H1 (cell line): ENCODE results near the gene TMEM221. TPM values are rescaled to one million over a fixed set of nuclear protein-coding genes. Genes with fewer than 3 reads are reported as not detected.

Experiments used
- CTBP2 ChIP-seq: IDR thresholded peaks from 2 replicates; pipeline ENCODE4 v1.7.0; 2011; ENCODE audit warnings: borderline replicate concordance, mild to moderate bottlenecking, moderate library complexity, mixed read lengths, low read length; ENCODE audit not compliant: insufficient read depth, insufficient read length
- JUN ChIP-seq: IDR thresholded peaks from 2 replicates; pipeline ENCODE4 v1.6.1; 2011; ENCODE audit warnings: low read depth, mild to moderate bottlenecking, improper control_type of control experiment, low read length
- KDM4A ChIP-seq: IDR thresholded peaks from one replicate; pipeline ENCODE4 v1.7.1; 2012; ENCODE audit warnings: low read depth, mild to moderate bottlenecking, moderate library complexity, low read length, inconsistent platforms; ENCODE audit not compliant: severe bottlenecking
- SIRT6 ChIP-seq: IDR thresholded peaks from one replicate; pipeline ENCODE4 v1.7.1; 2012; ENCODE audit warnings: low read length, inconsistent platforms
- polyA plus RNA-seq, 7 experiments: library from polyadenylated mRNA; depleted of rRNA in 3 of 7; stranded (reverse) in 5 of 7; unstranded in 2 of 7; fragments of >200 nt in 5 of 7; fragments of 200-250 nt in 2 of 7; gene quantifications; 1 replicate in 5 of 7; 2 replicates in 1 of 7; 4 replicates in 1 of 7; pipeline versions ENCODE4 v1.2.1 to v1.2.3, GENCODE V29; 2011 to 2013; ENCODE audit warnings: missing spikeins in 2 of 7, mixed read lengths in 2 of 7
- total RNA-seq: library from RNA; stranded (reverse); fragmentation: NEBNext Ultra II Directional; extraction: Animal tissue kit (Norgen Biotek cat#: 25700); gene quantifications from 2 replicates; pipeline ENCODE4 v1.2.1, GENCODE V29; 2021
- TF ChIP-seq, protein P1 (sequence below), 3 experiments: IDR thresholded peaks; 1 replicate in 2 of 3; 2 replicates in 1 of 3; pipeline versions ENCODE4 v1.5.1 to v1.6.1; 2011; ENCODE audit warnings: low read length in 3 of 3, mild to moderate bottlenecking in 3 of 3, inconsistent platforms in 2 of 3, low read depth in 1 of 3, moderate library complexity in 1 of 3; ENCODE audit not compliant: insufficient read depth in 1 of 3; ENCODE audit errors: control extremely low read depth in 1 of 3
- TF ChIP-seq, protein P2 (sequence below): fragments of 300-600 bp; sonication (generic); IDR thresholded peaks from 2 replicates; pipeline ENCODE4 v1.7.1; 2012; ENCODE audit warnings: low read length, moderate library complexity, mild to moderate bottlenecking, inconsistent platforms; ENCODE audit not compliant: insufficient replicate concordance

Gene TMEM221
- total and polyA plus RNA-seq, 2 of the 8 experiments (the other 6 are each of a cell fraction or from before 2014, with no cell fraction given) = 1.4 to 2.0 TPM

DNA sequence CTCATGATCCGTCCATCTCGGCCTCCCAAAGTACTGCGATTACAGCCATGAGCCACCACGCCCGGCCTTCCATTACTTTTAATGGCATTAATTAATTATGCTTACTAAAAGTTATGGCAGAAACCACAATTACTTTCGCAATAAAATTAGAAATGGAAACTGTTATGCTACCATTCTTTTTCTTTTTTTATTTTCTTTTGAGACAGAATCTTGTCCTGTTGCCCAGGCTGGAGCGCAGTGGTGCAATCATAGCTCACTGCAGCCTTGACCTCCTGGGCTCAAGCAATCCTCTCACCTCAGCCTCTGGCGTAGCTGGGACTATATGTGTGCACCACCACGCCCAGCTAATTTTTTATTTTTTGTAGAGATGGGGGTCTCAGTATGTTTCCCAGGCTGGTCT lies 38.5 kb downstream of the TMEM221 start (continued):
- TF ChIP-seq, protein P1, sequence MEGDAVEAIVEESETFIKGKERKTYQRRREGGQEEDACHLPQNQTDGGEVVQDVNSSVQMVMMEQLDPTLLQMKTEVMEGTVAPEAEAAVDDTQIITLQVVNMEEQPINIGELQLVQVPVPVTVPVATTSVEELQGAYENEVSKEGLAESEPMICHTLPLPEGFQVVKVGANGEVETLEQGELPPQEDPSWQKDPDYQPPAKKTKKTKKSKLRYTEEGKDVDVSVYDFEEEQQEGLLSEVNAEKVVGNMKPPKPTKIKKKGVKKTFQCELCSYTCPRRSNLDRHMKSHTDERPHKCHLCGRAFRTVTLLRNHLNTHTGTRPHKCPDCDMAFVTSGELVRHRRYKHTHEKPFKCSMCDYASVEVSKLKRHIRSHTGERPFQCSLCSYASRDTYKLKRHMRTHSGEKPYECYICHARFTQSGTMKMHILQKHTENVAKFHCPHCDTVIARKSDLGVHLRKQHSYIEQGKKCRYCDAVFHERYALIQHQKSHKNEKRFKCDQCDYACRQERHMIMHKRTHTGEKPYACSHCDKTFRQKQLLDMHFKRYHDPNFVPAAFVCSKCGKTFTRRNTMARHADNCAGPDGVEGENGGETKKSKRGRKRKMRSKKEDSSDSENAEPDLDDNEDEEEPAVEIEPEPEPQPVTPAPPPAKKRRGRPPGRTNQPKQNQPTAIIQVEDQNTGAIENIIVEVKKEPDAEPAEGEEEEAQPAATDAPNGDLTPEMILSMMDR (IDR thresholded peaks at IDR 0.05; ENCODE audit: control extremely low read depth in 1 of 3, insufficient read depth in 1 of 3, low read depth in 1 of 3, low read length in 3 of 3) = no peak
- TF ChIP-seq SIRT6 (no peak), JUN (no peak), KDM4A (no peak), CTBP2 (no peak)
- TF ChIP-seq, protein P2, sequence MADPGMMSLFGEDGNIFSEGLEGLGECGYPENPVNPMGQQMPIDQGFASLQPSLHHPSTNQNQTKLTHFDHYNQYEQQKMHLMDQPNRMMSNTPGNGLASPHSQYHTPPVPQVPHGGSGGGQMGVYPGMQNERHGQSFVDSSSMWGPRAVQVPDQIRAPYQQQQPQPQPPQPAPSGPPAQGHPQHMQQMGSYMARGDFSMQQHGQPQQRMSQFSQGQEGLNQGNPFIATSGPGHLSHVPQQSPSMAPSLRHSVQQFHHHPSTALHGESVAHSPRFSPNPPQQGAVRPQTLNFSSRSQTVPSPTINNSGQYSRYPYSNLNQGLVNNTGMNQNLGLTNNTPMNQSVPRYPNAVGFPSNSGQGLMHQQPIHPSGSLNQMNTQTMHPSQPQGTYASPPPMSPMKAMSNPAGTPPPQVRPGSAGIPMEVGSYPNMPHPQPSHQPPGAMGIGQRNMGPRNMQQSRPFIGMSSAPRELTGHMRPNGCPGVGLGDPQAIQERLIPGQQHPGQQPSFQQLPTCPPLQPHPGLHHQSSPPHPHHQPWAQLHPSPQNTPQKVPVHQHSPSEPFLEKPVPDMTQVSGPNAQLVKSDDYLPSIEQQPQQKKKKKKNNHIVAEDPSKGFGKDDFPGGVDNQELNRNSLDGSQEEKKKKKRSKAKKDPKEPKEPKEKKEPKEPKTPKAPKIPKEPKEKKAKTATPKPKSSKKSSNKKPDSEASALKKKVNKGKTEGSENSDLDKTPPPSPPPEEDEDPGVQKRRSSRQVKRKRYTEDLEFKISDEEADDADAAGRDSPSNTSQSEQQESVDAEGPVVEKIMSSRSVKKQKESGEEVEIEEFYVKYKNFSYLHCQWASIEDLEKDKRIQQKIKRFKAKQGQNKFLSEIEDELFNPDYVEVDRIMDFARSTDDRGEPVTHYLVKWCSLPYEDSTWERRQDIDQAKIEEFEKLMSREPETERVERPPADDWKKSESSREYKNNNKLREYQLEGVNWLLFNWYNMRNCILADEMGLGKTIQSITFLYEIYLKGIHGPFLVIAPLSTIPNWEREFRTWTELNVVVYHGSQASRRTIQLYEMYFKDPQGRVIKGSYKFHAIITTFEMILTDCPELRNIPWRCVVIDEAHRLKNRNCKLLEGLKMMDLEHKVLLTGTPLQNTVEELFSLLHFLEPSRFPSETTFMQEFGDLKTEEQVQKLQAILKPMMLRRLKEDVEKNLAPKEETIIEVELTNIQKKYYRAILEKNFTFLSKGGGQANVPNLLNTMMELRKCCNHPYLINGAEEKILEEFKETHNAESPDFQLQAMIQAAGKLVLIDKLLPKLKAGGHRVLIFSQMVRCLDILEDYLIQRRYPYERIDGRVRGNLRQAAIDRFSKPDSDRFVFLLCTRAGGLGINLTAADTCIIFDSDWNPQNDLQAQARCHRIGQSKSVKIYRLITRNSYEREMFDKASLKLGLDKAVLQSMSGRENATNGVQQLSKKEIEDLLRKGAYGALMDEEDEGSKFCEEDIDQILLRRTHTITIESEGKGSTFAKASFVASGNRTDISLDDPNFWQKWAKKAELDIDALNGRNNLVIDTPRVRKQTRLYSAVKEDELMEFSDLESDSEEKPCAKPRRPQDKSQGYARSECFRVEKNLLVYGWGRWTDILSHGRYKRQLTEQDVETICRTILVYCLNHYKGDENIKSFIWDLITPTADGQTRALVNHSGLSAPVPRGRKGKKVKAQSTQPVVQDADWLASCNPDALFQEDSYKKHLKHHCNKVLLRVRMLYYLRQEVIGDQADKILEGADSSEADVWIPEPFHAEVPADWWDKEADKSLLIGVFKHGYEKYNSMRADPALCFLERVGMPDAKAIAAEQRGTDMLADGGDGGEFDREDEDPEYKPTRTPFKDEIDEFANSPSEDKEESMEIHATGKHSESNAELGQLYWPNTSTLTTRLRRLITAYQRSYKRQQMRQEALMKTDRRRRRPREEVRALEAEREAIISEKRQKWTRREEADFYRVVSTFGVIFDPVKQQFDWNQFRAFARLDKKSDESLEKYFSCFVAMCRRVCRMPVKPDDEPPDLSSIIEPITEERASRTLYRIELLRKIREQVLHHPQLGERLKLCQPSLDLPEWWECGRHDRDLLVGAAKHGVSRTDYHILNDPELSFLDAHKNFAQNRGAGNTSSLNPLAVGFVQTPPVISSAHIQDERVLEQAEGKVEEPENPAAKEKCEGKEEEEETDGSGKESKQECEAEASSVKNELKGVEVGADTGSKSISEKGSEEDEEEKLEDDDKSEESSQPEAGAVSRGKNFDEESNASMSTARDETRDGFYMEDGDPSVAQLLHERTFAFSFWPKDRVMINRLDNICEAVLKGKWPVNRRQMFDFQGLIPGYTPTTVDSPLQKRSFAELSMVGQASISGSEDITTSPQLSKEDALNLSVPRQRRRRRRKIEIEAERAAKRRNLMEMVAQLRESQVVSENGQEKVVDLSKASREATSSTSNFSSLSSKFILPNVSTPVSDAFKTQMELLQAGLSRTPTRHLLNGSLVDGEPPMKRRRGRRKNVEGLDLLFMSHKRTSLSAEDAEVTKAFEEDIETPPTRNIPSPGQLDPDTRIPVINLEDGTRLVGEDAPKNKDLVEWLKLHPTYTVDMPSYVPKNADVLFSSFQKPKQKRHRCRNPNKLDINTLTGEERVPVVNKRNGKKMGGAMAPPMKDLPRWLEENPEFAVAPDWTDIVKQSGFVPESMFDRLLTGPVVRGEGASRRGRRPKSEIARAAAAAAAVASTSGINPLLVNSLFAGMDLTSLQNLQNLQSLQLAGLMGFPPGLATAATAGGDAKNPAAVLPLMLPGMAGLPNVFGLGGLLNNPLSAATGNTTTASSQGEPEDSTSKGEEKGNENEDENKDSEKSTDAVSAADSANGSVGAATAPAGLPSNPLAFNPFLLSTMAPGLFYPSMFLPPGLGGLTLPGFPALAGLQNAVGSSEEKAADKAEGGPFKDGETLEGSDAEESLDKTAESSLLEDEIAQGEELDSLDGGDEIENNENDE = no peak
